Neutrophil (primary cell): Measurements from ENCODE around the gene PTPRN2.

Experiments used
- H3K27ac ChIP-seq: fragments of 200-600 bp; sonication (generic); 2 replicates; pipeline ENCODE4 v1.5.1; 2016; ENCODE audit warnings: mild to moderate bottlenecking, moderate library complexity
- H3K27me3 ChIP-seq: fragments of 200-600 bp; sonication (generic); 2 replicates; pipeline ENCODE4 v1.6.0; 2016; ENCODE audit warnings: mild to moderate bottlenecking
- H3K36me3 ChIP-seq: fragments of 200-600 bp; sonication (generic); 2 replicates; pipeline ENCODE4 v1.5.1; 2017
- H3K4me1 ChIP-seq, 2 experiments: fragments of 200-600 bp in 1 of 2; sonication (generic) in 1 of 2; 1 replicate in 1 of 2; 2 replicates in 1 of 2; pipeline versions ENCODE4 v1.5.1 to v1.6.1; 2013 to 2016; ENCODE audit warnings: low read depth in 1 of 2, low read length in 1 of 2, mild to moderate bottlenecking in 1 of 2, moderate library complexity in 1 of 2; ENCODE audit not compliant: control insufficient read depth in 1 of 2, insufficient read depth in 1 of 2
- H3K4me3 ChIP-seq, 2 experiments: fragments of 200-600 bp in 1 of 2; sonication (generic) in 1 of 2; 1 replicate in 1 of 2; 2 replicates in 1 of 2; pipeline ENCODE4 v1.5.1; 2013 to 2016; ENCODE audit warnings: low read depth in 1 of 2, low read length in 1 of 2, mild to moderate bottlenecking in 1 of 2, moderate library complexity in 1 of 2
- H3K9me3 ChIP-seq: fragments of 200-600 bp; sonication (generic); 2 replicates; pipeline ENCODE4 v1.5.1; 2016
- TF ChIP-seq, protein P1 (sequence below): fragments of 200-600 bp; sonication (generic); IDR thresholded peaks from 2 replicates; pipeline ENCODE4 v1.5.1; 2016; ENCODE audit warnings: antibody characterized with exemption

The PTPRN2 gene

DNA sequence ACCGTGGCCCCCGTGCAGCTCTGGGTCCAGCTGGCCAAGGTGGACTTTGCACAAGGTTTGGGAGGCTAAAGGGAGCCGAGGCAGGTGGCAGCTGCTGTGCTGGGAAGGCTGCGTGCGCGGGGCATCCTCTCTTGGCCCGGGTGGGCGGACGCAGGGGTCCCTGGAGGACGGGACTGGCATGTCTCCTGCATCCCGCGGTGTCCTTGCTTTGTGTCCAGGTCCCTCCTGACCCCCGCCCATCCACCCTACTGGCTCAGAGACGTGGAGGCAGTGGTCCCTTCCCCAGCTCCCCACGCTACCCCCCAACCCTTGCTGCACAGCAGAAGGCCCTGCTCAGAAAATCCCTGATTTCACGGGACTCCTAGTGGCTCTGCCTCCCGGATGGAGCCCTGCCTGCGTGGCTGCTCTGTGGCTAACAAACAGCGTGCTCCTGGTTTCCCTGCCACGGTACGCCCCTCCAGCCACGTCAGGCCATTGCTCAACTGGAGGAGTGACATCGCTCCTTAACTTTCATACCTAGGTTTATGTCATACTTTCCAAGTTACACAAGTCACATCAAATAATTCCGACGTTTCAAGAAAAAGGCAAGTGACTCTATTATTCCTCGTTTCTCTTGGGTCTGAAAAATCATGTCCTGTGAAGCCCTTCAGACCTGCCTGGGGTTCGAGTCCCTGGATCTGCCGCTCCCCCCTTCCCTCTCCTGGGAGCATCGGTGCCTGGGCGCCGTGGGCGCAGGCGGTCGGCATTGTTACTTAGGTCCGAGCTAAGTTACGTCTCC, 829.0 kb downstream of the PTPRN2 start:
- no peak overlapping the region for H3K27ac ChIP-seq
- no peak overlapping the region for H3K4me3 ChIP-seq
- H3K4me1 ChIP-seq = no peaks in the 10 kb centered on the region
- no peaks in the 10 kb centered on the region for H3K9me3 ChIP-seq
- peaks cover 8% of the 10 kb centered on the region for H3K27me3 ChIP-seq
- TF ChIP-seq, protein P1, sequence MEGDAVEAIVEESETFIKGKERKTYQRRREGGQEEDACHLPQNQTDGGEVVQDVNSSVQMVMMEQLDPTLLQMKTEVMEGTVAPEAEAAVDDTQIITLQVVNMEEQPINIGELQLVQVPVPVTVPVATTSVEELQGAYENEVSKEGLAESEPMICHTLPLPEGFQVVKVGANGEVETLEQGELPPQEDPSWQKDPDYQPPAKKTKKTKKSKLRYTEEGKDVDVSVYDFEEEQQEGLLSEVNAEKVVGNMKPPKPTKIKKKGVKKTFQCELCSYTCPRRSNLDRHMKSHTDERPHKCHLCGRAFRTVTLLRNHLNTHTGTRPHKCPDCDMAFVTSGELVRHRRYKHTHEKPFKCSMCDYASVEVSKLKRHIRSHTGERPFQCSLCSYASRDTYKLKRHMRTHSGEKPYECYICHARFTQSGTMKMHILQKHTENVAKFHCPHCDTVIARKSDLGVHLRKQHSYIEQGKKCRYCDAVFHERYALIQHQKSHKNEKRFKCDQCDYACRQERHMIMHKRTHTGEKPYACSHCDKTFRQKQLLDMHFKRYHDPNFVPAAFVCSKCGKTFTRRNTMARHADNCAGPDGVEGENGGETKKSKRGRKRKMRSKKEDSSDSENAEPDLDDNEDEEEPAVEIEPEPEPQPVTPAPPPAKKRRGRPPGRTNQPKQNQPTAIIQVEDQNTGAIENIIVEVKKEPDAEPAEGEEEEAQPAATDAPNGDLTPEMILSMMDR = no peak
- H3K36me3 ChIP-seq = no peaks in the 10 kb centered on the region

DNA sequence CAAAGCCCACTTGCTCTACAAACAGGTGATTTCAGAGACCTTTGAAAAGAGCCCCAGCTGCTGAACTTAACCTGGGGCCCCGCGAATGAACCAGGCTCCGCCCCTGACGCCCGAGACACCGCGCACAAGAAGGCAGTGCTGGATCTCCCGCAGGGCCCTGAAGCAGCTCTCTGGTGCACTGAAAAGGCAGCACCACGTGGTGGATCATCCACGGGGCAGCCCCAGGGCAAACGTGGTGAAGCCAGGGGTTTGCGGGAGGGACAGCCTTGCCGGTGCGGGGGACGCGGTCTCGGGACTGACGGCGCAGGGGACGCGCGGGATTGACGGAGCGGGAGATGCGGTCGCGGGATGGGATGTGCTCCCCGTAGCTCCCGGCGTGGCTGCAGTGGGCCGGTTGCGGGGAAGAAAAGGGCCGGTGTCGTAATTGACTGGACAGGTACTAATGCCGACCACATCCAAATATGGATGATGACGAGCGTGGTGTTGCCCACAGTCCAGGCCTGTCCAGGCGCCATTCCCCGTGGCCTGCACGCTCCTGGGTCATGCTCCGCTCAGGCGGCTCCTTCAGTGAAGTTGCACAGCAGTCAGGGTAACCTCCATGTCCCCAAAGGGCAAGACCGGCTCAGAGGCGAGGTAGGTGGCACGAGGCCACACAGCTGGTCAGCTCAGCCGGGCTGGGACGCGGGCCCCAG, 829.7 kb downstream of the PTPRN2 start:
- no peaks in the 10 kb centered on the region for H3K36me3 ChIP-seq
- H3K4me1 ChIP-seq = no peaks in the 10 kb centered on the region
- TF ChIP-seq, protein P1 = no peak
- no peak overlapping the region for H3K27ac ChIP-seq
- no peaks in the 10 kb centered on the region for H3K9me3 ChIP-seq
- no peak overlapping the region for H3K4me3 ChIP-seq
- H3K27me3 ChIP-seq = peaks cover 8% of the 10 kb centered on the region

DNA sequence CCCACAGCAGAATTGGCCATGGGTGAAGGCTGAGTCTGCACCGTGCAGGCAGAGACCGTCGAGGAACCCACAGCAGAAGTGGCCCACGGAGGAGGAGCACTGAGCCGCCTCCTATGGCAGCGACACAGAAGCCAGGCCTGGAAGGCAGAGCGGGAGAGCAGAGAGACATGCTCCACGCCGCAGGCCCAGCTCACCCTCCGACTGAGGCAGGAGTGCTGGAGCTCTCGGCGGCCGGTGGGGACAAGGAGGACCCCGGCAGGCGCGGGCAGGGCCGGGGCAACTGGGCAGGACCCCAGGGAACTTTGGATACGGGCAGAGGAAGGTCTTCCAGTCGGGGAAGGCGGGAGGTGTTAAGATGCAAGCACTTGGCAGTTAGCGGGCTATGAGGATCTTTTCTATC, 830.4 kb downstream of the PTPRN2 start:
- no peak overlapping the region for H3K4me3 ChIP-seq
- TF ChIP-seq, protein P1 = no peak
- no peaks in the 10 kb centered on the region for H3K36me3 ChIP-seq
- H3K27me3 ChIP-seq = peaks cover 8% of the 10 kb centered on the region
- no peaks in the 10 kb centered on the region for H3K9me3 ChIP-seq
- H3K27ac ChIP-seq = no peak overlapping the region
- H3K4me1 ChIP-seq = no peaks in the 10 kb centered on the region

DNA sequence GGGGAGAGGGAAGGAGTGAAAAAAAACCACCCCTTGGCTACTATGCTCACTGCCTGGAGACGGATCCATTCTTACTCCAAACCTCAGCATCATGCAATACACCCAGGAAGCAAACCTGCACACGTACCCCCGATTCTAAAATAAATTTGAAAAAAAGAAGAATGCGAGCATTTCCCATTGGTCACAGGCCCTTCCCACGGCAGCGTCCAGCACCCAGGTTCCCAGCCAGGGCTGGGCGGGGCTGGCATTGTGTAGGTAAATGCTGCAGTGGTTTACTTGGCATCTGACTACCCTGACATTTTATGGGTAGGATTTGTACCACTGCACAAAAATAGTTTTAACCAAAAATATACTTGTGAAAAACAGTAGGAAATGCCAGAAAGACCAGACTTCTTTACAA, 831.9 kb downstream of the PTPRN2 start:
- no peaks in the 10 kb centered on the region for H3K4me1 ChIP-seq
- H3K27me3 ChIP-seq = peaks cover 8% of the 10 kb centered on the region
- no peaks in the 10 kb centered on the region for H3K9me3 ChIP-seq
- no peaks in the 10 kb centered on the region for H3K36me3 ChIP-seq
- no peak overlapping the region for H3K27ac ChIP-seq
- H3K4me3 ChIP-seq = no peak overlapping the region
- TF ChIP-seq, protein P1 = no peak

DNA sequence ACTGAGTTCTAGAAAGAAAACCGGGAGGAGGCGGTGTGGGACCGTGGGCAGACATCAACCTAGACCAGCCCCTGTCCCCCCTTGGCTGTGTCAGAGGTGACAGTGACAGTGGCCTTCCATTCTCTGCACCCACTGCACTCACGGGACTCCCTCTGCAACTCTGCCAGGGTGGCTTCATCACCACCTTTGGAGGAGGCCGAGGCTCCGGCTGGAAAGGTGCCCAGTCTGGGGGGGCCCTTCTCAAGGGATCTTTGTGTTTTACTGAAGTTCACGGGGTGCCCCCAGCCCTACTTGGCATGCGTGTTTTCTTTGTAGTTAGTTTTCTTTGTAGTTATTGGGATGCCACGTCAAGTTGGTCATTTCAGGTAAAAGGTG, 833.2 kb downstream of the PTPRN2 start:
- Histone ChIP-seq H3K9me3 (no peaks in the 10 kb centered on the region), H3K4me1 (no peaks in the 10 kb centered on the region), H3K27me3 (no peaks in the 10 kb centered on the region), H3K27ac (no peak overlapping the region), H3K4me3 (no peak overlapping the region), H3K36me3 (no peaks in the 10 kb centered on the region)
- TF ChIP-seq, protein P1 = no peak
